ENCODE measurements around the gene NPHP1.
"Not testable (repeated sequence)": the region's sequence is repeated elsewhere in the genome, so short reads cannot be mapped to it uniquely, and the experiment has no call there.

The NPHP1 gene

GRCh38 chr2:110211938-110212858 is 7.4 kb upstream of the NPHP1 start, which contains the start of gene MTLN:
MTLN (minus strand) TSS chr2:110212547; CDS start chr2:110212525, 22 bp downstream.
- H3K4me3 ChIP-seq (ENCODE audit: low read depth, low read length): peak within 1 kb of the TSS; percentile 91
- TF ChIP-seq MYC (IDR thresholded peaks at IDR 0.05; ENCODE audit: low read depth, low read length) (peak; percentile 95), CTCF (IDR thresholded peaks at IDR 0.05; ENCODE audit: low read depth, low read length) (no peak), MAX (IDR thresholded peaks at IDR 0.05; ENCODE audit: low read depth, low read length) (peak; percentile 88), POLR2A (IDR thresholded peaks at IDR 0.05; ENCODE audit: extremely low read depth, insufficient read length) (peak; percentile 89)
- DNase-seq (ENCODE audit: low read depth): peak; percentile 86

DNA sequence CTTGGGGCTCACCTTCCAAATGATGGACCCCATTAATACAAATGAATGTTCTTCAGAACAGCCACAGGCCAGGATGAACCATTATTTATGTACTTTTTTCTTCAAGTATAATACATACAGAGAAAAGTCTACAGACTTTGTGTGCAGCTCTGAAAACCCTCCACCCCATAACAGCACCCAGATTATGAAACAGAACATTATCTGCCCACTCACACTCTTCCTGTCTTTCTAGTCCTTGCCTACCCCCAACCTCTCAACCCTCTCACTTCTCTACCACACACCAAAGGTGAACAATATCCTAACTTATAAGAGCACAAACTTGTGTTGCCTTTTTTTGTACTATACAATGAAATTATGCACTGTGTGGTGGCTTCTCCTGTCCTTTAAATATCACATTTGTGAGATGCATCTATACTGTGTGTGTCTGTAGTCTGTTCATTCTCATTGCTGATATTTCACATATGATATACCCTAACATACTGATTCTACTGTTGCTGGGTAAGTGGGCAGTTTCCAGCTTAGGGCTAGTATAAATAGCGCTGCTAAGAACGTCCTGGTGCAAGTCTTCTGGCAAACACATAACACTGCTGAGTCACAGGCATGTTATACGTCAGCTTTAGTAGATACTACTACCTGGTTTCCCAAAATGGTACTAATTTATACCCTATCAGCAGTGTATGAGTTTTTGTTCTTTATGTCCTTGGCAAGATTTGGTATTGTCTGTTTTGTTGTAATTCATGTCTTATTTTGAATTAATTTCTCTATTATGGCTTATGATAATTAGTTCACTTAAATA is 1.0 kb upstream of the NPHP1 start:
- TF ChIP-seq MYC (IDR thresholded peaks at IDR 0.05; ENCODE audit: low read depth, low read length) (no peak), POLR2A (IDR thresholded peaks at IDR 0.05; ENCODE audit: extremely low read depth, insufficient read length) (no peak), CTCF (IDR thresholded peaks at IDR 0.05; ENCODE audit: low read depth, low read length) (no peak), MAX (IDR thresholded peaks at IDR 0.05; ENCODE audit: low read depth, low read length) (no peak)
- DNase-seq (ENCODE audit: low read depth): peak; percentile 16
- H3K4me3 ChIP-seq (ENCODE audit: low read depth, low read length): no peak overlapping the region

GRCh38 chr2:110198016-110198415 is 6.8 kb downstream of the NPHP1 start:
- H3K4me3 ChIP-seq (ENCODE audit: low read depth, low read length): no peak overlapping the region
- TF ChIP-seq MAX (IDR thresholded peaks at IDR 0.05; ENCODE audit: low read depth, low read length) (no peak), CTCF (IDR thresholded peaks at IDR 0.05; ENCODE audit: low read depth, low read length) (no peak)
- no peak for DNase-seq (ENCODE audit: low read depth)

DNA sequence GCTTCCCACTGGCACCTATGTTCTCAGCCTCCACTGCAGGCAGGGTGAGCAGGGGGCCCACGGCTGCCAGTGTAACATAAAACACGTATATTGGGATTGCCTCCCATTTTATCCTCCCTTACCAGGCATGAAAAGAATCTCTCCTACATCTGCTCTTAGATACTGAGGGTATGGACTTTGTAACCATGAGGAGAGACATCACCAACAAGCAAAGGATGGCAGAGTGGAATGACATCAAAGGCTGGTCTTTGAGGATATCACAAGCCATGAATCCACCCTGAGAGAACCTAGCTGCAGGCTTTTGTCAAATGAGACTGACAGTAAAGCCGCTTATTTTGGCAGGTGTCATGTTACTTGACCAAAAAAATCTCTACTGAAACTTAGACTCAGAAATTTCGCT is 7.4 kb downstream of the NPHP1 start:
- no peak overlapping the region for H3K4me3 ChIP-seq (ENCODE audit: low read depth, low read length)
- TF ChIP-seq MAX (IDR thresholded peaks at IDR 0.05; ENCODE audit: low read depth, low read length): no peak
- no peak for TF ChIP-seq CTCF (IDR thresholded peaks at IDR 0.05; ENCODE audit: low read depth, low read length)
- no peak for TF ChIP-seq POLR2A (IDR thresholded peaks at IDR 0.05; ENCODE audit: extremely low read depth, insufficient read length)
- TF ChIP-seq MYC (IDR thresholded peaks at IDR 0.05; ENCODE audit: low read depth, low read length): no peak
- no peak for DNase-seq (ENCODE audit: low read depth)

GRCh38 chr2:110190169-110190568 is 14.6 kb downstream of the NPHP1 start:
- H3K4me3 ChIP-seq (ENCODE audit: low read depth, low read length); DNase-seq (ENCODE audit: low read depth): not testable (repeated sequence)

- DNase-seq (ENCODE audit: low read depth): no peak
- TF ChIP-seq MYC (IDR thresholded peaks at IDR 0.05; ENCODE audit: low read depth, low read length): no peak
- TF ChIP-seq CTCF (IDR thresholded peaks at IDR 0.05; ENCODE audit: low read depth, low read length): no peak
- no peak for TF ChIP-seq POLR2A (IDR thresholded peaks at IDR 0.05; ENCODE audit: extremely low read depth, insufficient read length)
- no peak for TF ChIP-seq MAX (IDR thresholded peaks at IDR 0.05; ENCODE audit: low read depth, low read length)
- no peak overlapping the region for H3K4me3 ChIP-seq (ENCODE audit: low read depth, low read length)
Observed at GRCh38 chr2:110182449-110182848, 22.4 kb downstream of the NPHP1 start.

Data from NB4 (cell line).